SIG-M5 treated with dmso at 0.1 percent for 504 hours (cell line): ENCODE data around the gene SMIM3.

Experiments
- DNase-seq: peaks from one replicate; lab custom pipeline; 2025; ENCODE audit not compliant: unreplicated experiment; lab: John Stamatoyannopoulos, UW

Gene SMIM3

DNA sequence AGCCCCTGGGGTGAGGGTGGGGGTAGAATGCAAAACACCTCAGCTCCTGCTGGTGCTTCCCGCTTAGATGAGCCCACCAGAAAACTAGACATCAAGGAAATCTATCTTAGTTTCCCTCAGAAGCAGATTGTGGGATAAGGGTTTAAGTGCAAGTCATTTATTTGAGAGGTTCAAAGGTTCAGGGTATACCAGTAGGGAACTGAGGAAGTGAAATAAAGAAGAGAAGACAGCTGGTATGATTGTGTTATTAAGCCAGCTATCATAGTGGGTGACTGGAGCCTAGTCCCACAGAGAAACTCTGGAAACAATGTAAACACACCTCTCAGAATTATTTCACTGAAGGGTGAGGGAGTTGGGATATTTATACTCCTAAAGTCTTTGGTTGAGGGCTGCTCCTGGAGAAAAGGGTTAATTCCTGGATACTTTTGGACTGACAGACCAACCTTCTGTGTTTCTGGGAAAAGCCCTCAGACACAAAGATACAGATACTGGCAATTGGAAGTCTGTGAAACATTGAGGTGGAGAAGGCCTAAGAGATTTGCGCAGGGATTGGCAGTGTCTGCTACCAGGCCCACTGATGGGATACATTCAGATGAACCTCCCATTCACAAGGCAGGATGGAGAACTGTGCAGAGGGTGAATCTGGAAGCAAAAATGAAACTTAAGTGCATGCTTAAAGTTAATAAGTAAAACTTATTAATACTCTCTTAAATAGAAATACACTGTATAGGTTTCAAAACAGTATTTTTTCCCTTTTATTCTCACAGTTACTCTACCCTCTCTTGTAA is 13.4 kb upstream of the SMIM3 start:
- peak; percentile 93 for DNase-seq

DNA sequence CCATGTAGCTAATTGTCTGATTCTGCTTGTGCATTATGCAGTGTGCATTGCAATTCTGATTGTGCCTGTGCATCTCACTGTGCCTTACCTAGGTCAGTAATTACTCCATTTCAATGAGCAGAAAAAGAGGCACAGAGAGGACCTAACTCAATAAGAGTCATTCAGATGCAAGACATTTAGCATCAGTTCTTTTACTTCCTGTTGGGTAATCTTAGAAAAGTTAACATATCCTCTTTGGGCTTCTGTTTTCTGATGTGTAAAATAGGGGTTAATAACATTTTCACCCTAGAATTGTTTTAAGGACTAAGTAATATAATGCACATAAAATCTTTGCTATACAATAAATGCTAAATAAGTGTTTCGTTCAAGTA is 12.8 kb upstream of the SMIM3 start:
- peak; percentile 87 for DNase-seq

- no peak for DNase-seq
Measured at GRCh38 chr5:150766251-150766650, 12.3 kb upstream of the SMIM3 start.

DNA sequence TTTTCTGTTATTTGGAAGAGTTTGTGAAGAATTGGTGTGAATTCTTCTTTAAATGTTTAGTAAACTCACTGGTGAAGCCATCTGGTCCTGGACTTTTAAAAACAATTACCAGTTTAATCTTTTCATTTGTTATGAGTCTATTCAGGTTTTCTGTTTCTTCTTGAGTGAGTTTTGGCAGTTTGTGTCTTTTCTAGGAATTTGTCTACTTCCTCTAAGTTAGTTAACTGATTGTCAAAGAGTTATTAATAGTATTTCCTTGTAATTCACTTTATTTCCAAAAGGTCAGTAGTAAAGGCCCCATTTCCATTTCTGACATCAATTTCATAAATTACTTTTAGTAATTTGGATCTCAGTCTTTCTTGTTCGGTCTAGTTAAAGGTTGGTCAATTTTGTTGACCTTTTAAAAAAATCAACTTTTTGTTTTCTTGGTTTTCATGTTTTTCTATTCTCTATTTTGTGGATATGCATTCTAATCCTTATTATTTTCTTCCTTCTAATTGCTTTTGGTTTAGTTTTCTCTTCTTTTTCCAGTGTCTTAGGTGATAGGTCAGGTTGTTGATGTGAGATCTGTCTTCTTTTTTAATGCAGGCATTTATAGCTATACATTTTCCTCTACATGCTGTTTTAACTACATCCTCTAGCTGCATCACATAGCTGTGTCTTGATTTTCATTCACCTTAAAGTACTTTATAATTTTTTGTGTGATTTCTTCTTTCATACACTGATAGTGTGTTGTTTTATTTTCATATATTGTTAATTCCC is 7.3 kb upstream of the SMIM3 start:
- DNase-seq = no peak

- no peak for DNase-seq
Measured at GRCh38 chr5:150774145-150774544, 4.4 kb upstream of the SMIM3 start.

DNA sequence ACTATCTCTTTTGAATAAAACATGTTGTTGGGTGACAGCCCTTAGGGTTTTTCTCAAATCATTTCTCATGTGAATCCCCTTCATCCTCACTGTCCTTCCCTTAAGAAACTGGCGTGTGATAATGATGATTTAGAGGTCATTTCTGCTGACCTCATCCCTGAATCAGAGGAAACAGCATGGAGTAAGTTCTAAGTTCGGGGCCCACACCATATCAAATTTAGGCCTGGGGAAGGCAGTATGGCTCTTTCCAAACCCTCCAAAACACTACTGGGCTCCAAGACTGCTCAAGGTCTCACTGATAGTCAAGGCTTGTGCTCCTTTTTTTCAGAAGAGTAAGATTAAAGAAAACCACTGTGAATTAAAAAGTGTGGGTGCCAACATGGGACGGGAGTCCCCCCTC is 872 bp upstream of the SMIM3 start:
- no peak for DNase-seq

DNA sequence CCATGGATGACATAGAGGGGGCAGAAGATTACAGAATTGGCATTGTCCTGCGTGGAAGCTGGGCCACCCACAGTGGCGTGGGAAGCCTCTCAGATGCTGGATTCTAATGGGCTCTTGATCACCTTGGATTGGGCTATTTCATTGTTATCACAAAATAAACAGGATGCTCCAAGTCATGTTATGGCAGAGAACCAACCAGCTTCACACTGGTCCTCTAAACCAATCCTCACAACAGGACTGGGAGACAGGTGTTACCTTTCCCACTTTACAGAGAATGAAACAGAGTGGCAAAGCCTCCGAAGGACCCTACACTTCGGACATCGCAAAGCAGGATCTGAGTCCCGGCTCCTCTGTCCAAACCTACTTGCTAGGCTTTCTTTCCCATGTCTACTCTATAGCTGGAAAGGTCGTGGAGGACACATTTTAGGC is 455 bp upstream of the SMIM3 start:
- DNase-seq = no peak

DNA sequence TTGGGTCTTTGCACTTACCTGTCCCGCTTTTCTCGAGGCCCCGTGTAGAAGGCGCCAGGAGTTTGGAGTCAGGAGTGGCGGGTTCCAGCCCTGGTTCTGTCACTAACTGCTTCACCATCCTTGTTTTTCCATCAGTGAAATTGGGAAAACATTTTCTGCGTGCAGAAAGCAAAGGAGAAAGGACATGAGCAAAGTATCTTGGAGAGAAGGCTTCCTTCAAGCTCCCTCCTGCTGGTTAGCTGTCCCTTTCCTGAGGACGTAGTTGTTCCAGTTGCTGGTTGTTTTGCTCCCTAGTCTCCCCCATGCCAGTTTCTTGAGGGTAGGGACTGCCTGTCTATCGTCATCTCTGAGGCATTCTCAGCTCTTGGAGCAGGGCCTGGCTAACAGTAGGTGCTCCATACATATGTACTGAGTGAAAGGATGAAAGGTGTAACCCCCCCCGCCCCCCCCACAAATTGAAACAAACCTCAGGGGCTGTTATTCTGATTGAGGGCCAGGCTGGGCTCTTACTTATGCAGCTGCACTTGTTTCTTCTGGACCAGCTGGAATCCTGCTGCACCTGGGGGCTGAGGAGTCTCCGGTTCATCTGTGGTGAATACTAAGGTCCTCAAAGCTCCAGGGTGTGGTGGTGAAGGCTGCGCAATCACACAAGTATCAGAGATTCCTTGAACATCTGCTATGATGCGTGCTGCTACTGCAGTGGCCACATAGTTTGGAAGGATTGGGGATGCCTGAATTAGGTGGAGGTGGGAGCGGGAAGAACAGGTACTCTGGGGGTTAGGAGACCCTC is 1.0 kb downstream of the SMIM3 start:
- peak; percentile 77 for DNase-seq

GRCh38 chr5:150780187-150780692 is 1.7 kb downstream of the SMIM3 start:
- peak; percentile 68 for DNase-seq

- DNase-seq = peak; percentile 72
Measured at GRCh38 chr5:150780816-150781221, 2.3 kb downstream of the SMIM3 start.

- no peak for DNase-seq
Measured at GRCh38 chr5:150781706-150782614, 3.4 kb downstream of the SMIM3 start.

DNA sequence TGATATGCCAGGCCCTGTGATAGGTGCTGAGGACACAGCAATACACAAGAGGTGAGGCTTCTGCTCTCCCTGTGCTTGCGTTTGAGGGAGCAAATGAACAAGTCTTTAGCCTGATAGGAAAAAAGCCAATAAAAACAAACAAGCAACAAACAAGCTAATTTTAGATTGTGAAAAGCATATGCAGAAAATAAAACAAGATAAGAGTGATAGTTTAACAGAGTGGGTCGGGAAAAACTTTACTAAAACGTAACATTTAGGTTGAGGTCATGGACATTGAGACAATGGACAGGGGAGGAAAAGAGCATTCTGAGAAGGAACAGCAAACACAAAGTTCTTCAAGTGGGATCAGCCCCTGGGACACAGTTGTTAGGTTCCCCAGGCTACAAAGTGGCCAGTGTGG is 4.3 kb downstream of the SMIM3 start:
- no peak for DNase-seq

DNA sequence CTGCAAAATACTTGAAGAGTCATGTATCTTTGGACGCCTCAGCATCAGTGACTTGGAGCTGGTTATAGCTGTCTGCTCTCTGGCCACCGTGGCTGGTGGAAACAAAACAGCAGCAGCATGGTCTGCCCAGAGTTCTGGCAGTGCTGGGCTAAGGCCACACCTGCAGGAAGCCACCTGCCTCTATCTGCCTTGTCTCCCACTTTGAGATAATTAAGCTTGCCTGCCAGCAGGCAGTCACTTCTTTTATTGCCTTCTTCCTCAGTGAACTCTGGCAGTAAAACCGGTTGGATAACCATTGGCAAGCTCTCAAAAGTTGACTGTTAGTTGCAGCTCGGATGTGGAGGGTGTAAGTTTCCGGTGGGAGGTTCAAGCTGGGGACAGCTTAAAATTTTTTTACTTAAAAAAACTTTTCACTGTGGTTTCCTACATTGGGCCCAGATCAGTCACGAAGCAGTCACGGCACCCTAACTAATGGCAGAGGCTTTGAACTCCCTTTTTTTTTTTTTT is 4.9 kb downstream of the SMIM3 start:
- DNase-seq = peak; percentile 98

DNA sequence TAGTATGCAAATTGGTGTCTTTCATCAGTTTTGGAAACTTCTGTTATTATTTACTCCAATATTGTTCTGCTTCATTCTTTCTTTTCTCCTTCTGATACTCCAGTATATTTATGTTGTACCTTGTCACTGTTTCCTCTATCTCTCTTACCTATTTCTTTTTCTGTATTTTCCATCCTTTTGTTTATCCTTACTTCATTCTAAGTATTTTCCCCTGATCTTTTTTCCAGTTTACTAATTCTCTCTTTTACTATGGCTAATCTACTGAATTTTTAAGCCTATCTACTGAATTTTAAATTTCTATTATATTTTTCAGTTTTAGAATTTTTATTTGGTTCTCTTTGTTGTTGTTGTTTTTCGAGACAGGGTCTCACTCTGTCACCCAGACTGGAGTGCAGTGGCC is 7.4 kb downstream of the SMIM3 start:
- no peak for DNase-seq

- no peak for DNase-seq
Measured at GRCh38 chr5:150786876-150787275, 8.3 kb downstream of the SMIM3 start.

- DNase-seq = peak; percentile 80
Measured at GRCh38 chr5:150787656-150788055, 9.1 kb downstream of the SMIM3 start.

GRCh38 chr5:150788977-150789376 is 10.4 kb downstream of the SMIM3 start:
- no peak for DNase-seq

DNA sequence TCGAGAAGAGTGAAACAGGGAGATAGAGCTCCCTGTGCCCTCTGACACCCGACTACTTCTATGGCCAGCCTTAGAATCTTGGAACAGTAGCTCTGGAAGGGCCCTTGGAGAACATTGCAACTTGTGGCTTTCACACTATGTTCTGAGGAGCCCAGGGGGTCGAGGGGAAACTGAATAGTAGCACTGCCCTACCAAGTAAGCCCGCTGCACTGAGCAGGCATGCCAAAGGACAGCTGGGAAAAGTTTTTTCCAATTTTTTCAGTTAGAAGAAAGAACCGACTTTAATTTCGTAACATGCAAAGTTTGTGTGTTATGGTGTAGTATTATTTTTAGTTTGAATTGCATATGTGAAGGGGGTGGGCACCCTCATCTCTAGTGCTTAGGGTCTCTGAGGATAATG is 10.9 kb downstream of the SMIM3 start:
- peak; percentile 75 for DNase-seq

DNA sequence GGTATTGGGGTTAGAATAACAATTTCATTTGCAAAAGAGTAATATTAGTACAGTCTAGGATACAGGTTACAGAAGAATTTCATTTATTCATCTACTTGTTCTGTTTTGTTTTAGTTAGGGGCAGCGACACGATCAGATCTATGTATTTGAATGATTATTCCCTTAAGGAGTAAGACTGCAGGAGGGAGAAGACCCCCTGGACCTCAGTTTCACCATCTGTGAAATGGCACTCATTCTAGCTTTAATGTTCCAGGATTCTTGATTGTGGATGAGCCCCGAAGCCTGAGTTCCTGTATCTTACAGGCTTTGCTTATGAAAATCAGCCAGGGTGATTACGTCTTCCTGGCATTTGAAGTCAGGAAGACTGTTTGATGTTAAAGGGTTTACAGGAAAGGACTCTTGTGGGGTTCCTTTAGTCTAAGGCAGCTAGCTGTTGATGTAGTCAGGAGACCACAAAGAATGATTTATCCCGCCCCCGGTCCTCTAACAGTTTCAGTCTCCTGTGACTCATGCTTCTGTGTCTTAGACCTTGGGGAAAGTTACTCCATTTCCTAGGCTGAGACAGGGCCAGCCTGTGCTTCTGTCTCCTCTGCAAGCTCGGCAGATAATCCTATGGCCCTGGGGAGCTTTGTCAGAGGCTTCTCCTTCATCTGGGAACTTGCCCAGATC is 11.5 kb downstream of the SMIM3 start:
- DNase-seq = peak; percentile 97

DNA sequence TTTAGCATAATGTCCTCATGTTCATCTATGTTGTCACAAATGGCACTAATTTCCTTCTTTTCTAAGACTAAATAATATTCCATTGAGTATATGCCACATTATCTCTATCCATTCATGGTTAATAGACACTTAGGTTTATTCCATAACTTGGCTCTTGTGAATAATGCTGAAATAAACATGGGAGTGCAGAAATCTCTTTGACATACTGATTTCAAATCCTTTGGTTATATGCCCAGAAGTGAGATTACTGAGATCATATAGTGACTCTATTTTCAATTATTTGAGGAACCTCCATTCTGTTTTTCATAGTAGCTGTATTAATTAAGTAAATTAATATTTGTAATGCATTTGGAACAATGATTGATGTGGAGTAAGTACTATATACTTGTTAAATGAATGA is 13.0 kb downstream of the SMIM3 start:
- DNase-seq = no peak
